Spleen (tissue), 11 donors: ENCODE results near the gene EPAS1. TPM values are rescaled to one million over a fixed set of nuclear protein-coding genes. Genes with fewer than 3 reads are reported as not detected.

Experiments
- DNase-seq: peaks from one replicate; pipeline ENCODE4 v3.0.0-alpha.2; 2020
- H3K27ac ChIP-seq, 8 donors: fragments of 200-600 bp; sonication (generic) in 7 of 8; 1 replicate in 4 of 8; 2 replicates in 4 of 8; pipeline versions ENCODE4 v1.5.0 to v1.8.0; 2016 to 2021; ENCODE audit warnings: inconsistent platforms in 4 of 8, mild to moderate bottlenecking in 4 of 8, moderate library complexity in 1 of 8
- H3K27me3 ChIP-seq, 7 donors: fragments of 200-600 bp; sonication (generic) in 6 of 7; replicated peaks in 1 of 7; 1 replicate in 4 of 7; 2 replicates in 3 of 7; pipeline versions ENCODE4 v1.5.0 to v1.8.0; 2016 to 2021; ENCODE audit warnings: inconsistent platforms in 3 of 7, mild to moderate bottlenecking in 1 of 7
- H3K36me3 ChIP-seq, 6 donors: fragments of 200-600 bp; sonication (generic) in 5 of 6; 1 replicate in 4 of 6; 2 replicates in 2 of 6; pipeline versions ENCODE4 v1.5.0 to v1.8.0; 2016 to 2021; ENCODE audit warnings: inconsistent platforms in 2 of 6
- H3K4me1 ChIP-seq, 6 donors: fragments of 200-600 bp; sonication (generic) in 5 of 6; 1 replicate in 3 of 6; 2 replicates in 3 of 6; pipeline versions ENCODE4 v1.5.0 to v1.8.0; 2016 to 2021; ENCODE audit warnings: inconsistent platforms in 3 of 6
- H3K4me3 ChIP-seq, 8 donors: fragments of 200-600 bp; sonication (generic) in 7 of 8; 1 replicate in 4 of 8; 2 replicates in 4 of 8; pipeline versions ENCODE4 v1.5.0 to v1.8.0; 2016 to 2021; ENCODE audit warnings: inconsistent platforms in 4 of 8, mild to moderate bottlenecking in 4 of 8, moderate library complexity in 2 of 8
- H3K9me3 ChIP-seq, 8 donors: fragments of 200-600 bp; sonication (generic) in 7 of 8; 1 replicate in 4 of 8; 2 replicates in 4 of 8; pipeline versions ENCODE4 v1.5.0 to v1.8.0; 2016 to 2021; ENCODE audit warnings: inconsistent platforms in 4 of 8
- CTCF ChIP-seq, 11 experiments: fragments of 200-600 bp in 7 of 11; fragments of 450-650 bp in 4 of 11; sonication (generic) in 4 of 11; IDR thresholded peaks in 8 of 11; conservative IDR thresholded peaks in 3 of 11; 1 replicate in 7 of 11; 2 replicates in 4 of 11; pipeline versions ENCODE4 v1.4.0 to v1.8.0; 2016 to 2021; ENCODE audit warnings: antibody characterized with exemption in 11 of 11, inconsistent platforms in 4 of 11, mild to moderate bottlenecking in 1 of 11
- POLR2A ChIP-seq, 3 donors: fragments of 450-650 bp; IDR thresholded peaks; one replicate each; pipeline ENCODE4 v1.5.1; 2017; ENCODE audit warnings: antibody characterized with exemption in 3 of 3, mild to moderate bottlenecking in 1 of 3
- POLR2AphosphoS5 ChIP-seq, 3 donors: sonication (generic); formaldehyde crosslinking; IDR thresholded peaks; one replicate each; pipeline ENCODE4 v1.5.1; 2017; ENCODE audit warnings: antibody characterized with exemption in 3 of 3
- WGBS, 5 donors: extraction: QIAGEN DNeasy Blood & Tissue Kit in 3 of 5; methylation state at CpG; one replicate each; pipeline versions ENCODE4 v1.1.5 to v1.1.7; 2013 to 2018; 5-methylcytosine and 5-hydroxymethylcytosine counted together
- intact Hi-C: fragments of 100-400 bp; cut with DNase I; formaldehyde crosslinking; loops from one replicate; pipeline ENCODE4 v1.15.0; 2023; ENCODE audit warnings: low total_unique reads
- polyA plus RNA-seq, 3 donors: library from polyadenylated mRNA; stranded (reverse); fragments of 200-250 nt; gene quantifications; one replicate each; pipeline ENCODE4 v1.2.1, GENCODE V29; 2013
- total RNA-seq, 7 donors: library from RNA; depleted of rRNA in 3 of 7; stranded (reverse); fragments of >200 nt in 3 of 7; fragmentation: NEBNext Ultra II Directional in 4 of 7; extraction: Animal tissue kit (Norgen Biotek cat#: 25700) in 4 of 7; gene quantifications; one replicate each; pipeline versions ENCODE4 v1.1.0 to v1.2.1, GENCODE V29; 2016 to 2021
- donor health status: healthy with polysubstance abuse.
- donor health status: DM: no; HTN: no; CAD: no; lungs with moderate emphysema.
- donor health status: DM: no; HTN: no; CAD: no.
- donor health status: Bipolar disorder and iron deficiency.
- donor health status: healthy.
- donor health status: DM: no; HTN: no; CAD: no.
- donor health status: DM: yes; HTN: yes; CAD: no.

EPAS1 gene
- total and polyA plus RNA-seq, 10 donors, result 30.5 to 330 (median 213) TPM

- intact Hi-C loops, result no loop called here
- 92 to 95% (median 92%) methylated on average over 7 of the region's 7 CpGs for WGBS, 5 donors
- no peak for DNase-seq
- H3K9me3 ChIP-seq, result no peaks in the 10 kb centered on the region
- no peak overlapping the region for H3K27ac ChIP-seq
- TF ChIP-seq POLR2A (IDR thresholded peaks at IDR 0.05) (no peak), CTCF (IDR thresholded peaks at IDR 0.05 in 8 of 11, conservative IDR thresholded peaks at IDR 0.05 in 3 of 11) (no peak), POLR2AphosphoS5 (IDR thresholded peaks at IDR 0.05) (no peak)
- H3K4me1 ChIP-seq, result peaks cover 0 to 43% (median 6%) of the 10 kb centered on the region in 6 donors
- H3K4me3 ChIP-seq, result no peak overlapping the region
- no peaks in the 10 kb centered on the region for H3K27me3 ChIP-seq
- H3K36me3 ChIP-seq, result peaks cover 0 to 26% (median 5%) of the 10 kb centered on the region in 6 donors
Observed at GRCh38 chr2:46390901-46391395, 93.7 kb downstream of the EPAS1 start.

GRCh38 chr2:46392561-46393346 is 95.5 kb downstream of the EPAS1 start:
- Histone ChIP-seq H3K9me3 (no peaks in the 10 kb centered on the region), H3K27ac (no peak overlapping the region), H3K36me3 (peaks cover 0 to 10% (median 2%) of the 10 kb centered on the region in 6 donors), H3K4me1 (peaks cover 0 to 25% (median 0%) of the 10 kb centered on the region in 6 donors), H3K4me3 (no peak overlapping the region), H3K27me3 (no peaks in the 10 kb centered on the region)
- intact Hi-C loops, result no loop called here
- 78 to 89% (median 86%) methylated on average over 12 of the region's 12 CpGs for WGBS, 5 donors
- TF ChIP-seq CTCF (IDR thresholded peaks at IDR 0.05 in 8 of 11, conservative IDR thresholded peaks at IDR 0.05 in 3 of 11), result no peak
- TF ChIP-seq POLR2AphosphoS5 (IDR thresholded peaks at IDR 0.05), result no peak
- no peak for TF ChIP-seq POLR2A (IDR thresholded peaks at IDR 0.05)
- no peak for DNase-seq

- peaks cover 0 to 19% (median 0%) of the 10 kb centered on the region in 6 donors for H3K4me1 ChIP-seq
- no peak overlapping the region for H3K27ac ChIP-seq
- H3K27me3 ChIP-seq, result no peaks in the 10 kb centered on the region
- DNase-seq, result no peak
- peaks cover 0 to 4% (median under 1%) of the 10 kb centered on the region in 6 donors for H3K36me3 ChIP-seq
- no peak overlapping the region for H3K4me3 ChIP-seq
- WGBS, 5 donors, result 85 to 94% (median 91%) methylated on average over 10 to 12 of the region's 12 CpGs
- no peaks in the 10 kb centered on the region for H3K9me3 ChIP-seq
- TF ChIP-seq POLR2A (IDR thresholded peaks at IDR 0.05) (no peak), CTCF (IDR thresholded peaks at IDR 0.05 in 8 of 11, conservative IDR thresholded peaks at IDR 0.05 in 3 of 11) (no peak), POLR2AphosphoS5 (IDR thresholded peaks at IDR 0.05) (no peak)
- intact Hi-C loops, result no loop called here
Observed at GRCh38 chr2:46393347-46393820, 96.2 kb downstream of the EPAS1 start.

- H3K36me3 ChIP-seq, result no peaks in the 10 kb centered on the region
- no peaks in the 10 kb centered on the region for H3K9me3 ChIP-seq
- no peak overlapping the region for H3K27ac ChIP-seq
- TF ChIP-seq POLR2AphosphoS5 (IDR thresholded peaks at IDR 0.05) (no peak), CTCF (IDR thresholded peaks at IDR 0.05 in 8 of 11, conservative IDR thresholded peaks at IDR 0.05 in 3 of 11) (no peak), POLR2A (IDR thresholded peaks at IDR 0.05) (no peak)
- H3K4me3 ChIP-seq, result no peak overlapping the region
- DNase-seq, result no peak
- H3K4me1 ChIP-seq, result peaks cover 0 to 14% (median 0%) of the 10 kb centered on the region in 6 donors
- 87 to 98% (median 90%) methylated on average over 3 of the region's 3 CpGs for WGBS, 5 donors
- intact Hi-C loops, result no loop called here
- no peaks in the 10 kb centered on the region for H3K27me3 ChIP-seq
Observed at GRCh38 chr2:46393865-46394264, 96.7 kb downstream of the EPAS1 start.
